Measurements from ENCODE around the gene AQP5. TPM values are rescaled to one million over a fixed set of nuclear protein-coding genes. Genes with fewer than 3 reads are reported as not detected.

Gene AQP5
- total and polyA plus RNA-seq, 2 of the 8 experiments (the other 6 are each of a cell fraction or from before 2014, with no cell fraction given), result 2.5 to 3.2 TPM

DNA sequence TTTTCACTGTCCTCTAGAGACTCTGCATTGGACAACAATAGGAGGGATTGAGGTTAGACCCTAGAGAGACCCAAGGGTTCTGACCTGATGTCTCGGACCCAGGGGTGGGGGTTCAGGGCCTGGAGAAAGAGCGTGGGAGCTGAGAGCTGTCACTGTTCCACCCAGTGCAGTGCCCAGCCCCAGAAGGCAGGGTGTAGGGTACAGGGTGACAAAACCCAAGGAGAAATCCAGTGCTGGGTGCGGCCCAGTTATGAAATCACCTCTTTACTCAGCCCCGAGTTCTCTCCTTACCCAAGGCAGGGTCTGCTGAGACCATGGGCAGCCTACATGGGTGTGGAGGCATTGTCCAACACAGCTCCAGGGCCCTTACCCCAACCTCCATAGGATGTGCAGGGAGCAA lies 8.5 kb upstream of the AQP5 start:
- H3K4ac ChIP-seq (replicated peaks; ENCODE audit: insufficient read length, low read depth, low read length), result no peak overlapping the region
- no peak overlapping the region for H3K4me2 ChIP-seq (ENCODE audit: insufficient read depth in 1 of 2, low read depth in 2 of 2, low read length in 2 of 2)
- no peak overlapping the region for H3K56ac ChIP-seq (replicated peaks; ENCODE audit: insufficient read length, low read depth, low read length)
- peaks cover 0 to 8% (median 4%) of the 10 kb centered on the region in 4 experiments; a peak in 3 of 7 replicates for H3K4me1 ChIP-seq (replicated peaks in 1 of 4; ENCODE audit: control insufficient read depth in 3 of 4, insufficient read depth in 4 of 4, low read length in 3 of 4)
- no peak overlapping the region for H2BK5ac ChIP-seq (ENCODE audit: low read depth, low read length)
- CTCF ChIA-PET (ENCODE audit: partially characterized antibody), result interaction anchor here (0.6 to 7.8 kb wide), 5 partner anchors 10 to 176 kb away, joined by 3 to 86 read pairs (median 5); no protein-coding TSS in a partner anchor
- no peak overlapping the region for H2AFZ ChIP-seq (ENCODE audit: low read length)
- no peak overlapping the region for H3K9ac ChIP-seq (replicated peaks in 1 of 4; ENCODE audit: extremely low read depth in 1 of 4, low read depth in 3 of 4, low read length in 3 of 4)
- H2BK20ac ChIP-seq (ENCODE audit: low read length), result no peak overlapping the region
- no peak overlapping the region for H4K5ac ChIP-seq (ENCODE audit: insufficient read length, low read depth, low read length)
- WGBS, 2 experiments (ENCODE audit: extremely low coverage in 1 of 2, insufficient coverage in 1 of 2, insufficient read length in 1 of 2, insufficient replicate concordance in 2 of 2, low coverage in 1 of 2, low lambda C conversion rate in 2 of 2, missing lambda C conversion rate in 1 of 2), result 95% methylated on average over 4 of the region's 4 CpGs; no CpG with 5 or more reads in 1 of the 2 experiments
- H3K23ac ChIP-seq (ENCODE audit: insufficient read length), result no peak overlapping the region
- H4K91ac ChIP-seq (replicated peaks; ENCODE audit: insufficient read length, low read length), result no peak overlapping the region
- no peak for DNase-seq (ENCODE audit: low read depth in 1 of 2, low spot score in 2 of 2)
- H4K8ac ChIP-seq (ENCODE audit: extremely low read depth, insufficient read depth, low read length), result peak overlapping the region; percentile 20; the same call in 1 of the 2 replicates
- no peak for TF ChIP-seq MAX (IDR thresholded peaks at IDR 0.05)
- no peak for TF ChIP-seq TEAD4 (IDR thresholded peaks at IDR 0.05; ENCODE audit: low read depth, low read length)
- no peak for TF ChIP-seq E2F6 (IDR thresholded peaks at IDR 0.05)
- no peak for TF ChIP-seq RNF2 (IDR thresholded peaks at IDR 0.05; ENCODE audit: borderline replicate concordance, low read depth, low read length, missing control alignments, poor library complexity, severe bottlenecking)
- no peak for TF ChIP-seq TAF1 (IDR thresholded peaks at IDR 0.05; ENCODE audit: low read depth, low read length)
- TF ChIP-seq SP1 (IDR thresholded peaks at IDR 0.05; ENCODE audit: low read depth, low read length), result no peak
- TF ChIP-seq TCF12 (IDR thresholded peaks at IDR 0.05; ENCODE audit: low read depth, low read length), result no peak
- no peak for TF ChIP-seq NRF1 (IDR thresholded peaks at IDR 0.05; ENCODE audit: low read depth, low read length)
- no peak for TF ChIP-seq SUZ12 (IDR thresholded peaks at IDR 0.05; ENCODE audit: low read length)
- TF ChIP-seq ATF3 (IDR thresholded peaks at IDR 0.05; ENCODE audit: insufficient read depth, low read depth, low read length), result no peak
- no peak for TF ChIP-seq SP4 (IDR thresholded peaks at IDR 0.05; ENCODE audit: low read length)
- TF ChIP-seq CREB1 (IDR thresholded peaks at IDR 0.05), result no peak
- no peak overlapping the region for H2BK120ac ChIP-seq (replicated peaks; ENCODE audit: low read depth, low read length)
- 0 out of 2 replicates have a peak overlapping the region, but pooled peaks have one; percentile 88 for H2BK15ac ChIP-seq (ENCODE audit: low read length)
- no peak overlapping the region for H3K27ac ChIP-seq (ENCODE audit: low read depth, low read length)
- no peaks in the 10 kb centered on the region; the same call in 1 of the 2 replicates for H3K23me2 ChIP-seq (ENCODE audit: low read depth, low read length)
- peaks cover 0 to 31% (median 21%) of the 10 kb centered on the region in 4 experiments; a peak in 6 of 7 replicates for H3K27me3 ChIP-seq (replicated peaks in 1 of 4; ENCODE audit: control insufficient read depth in 3 of 4, extremely low read depth in 1 of 4, insufficient read depth in 3 of 4, low read length in 3 of 4)
- H3K79me1 ChIP-seq (ENCODE audit: low read depth, low read length), result no peaks in the 10 kb centered on the region
- H2BK12ac ChIP-seq (ENCODE audit: low read depth, low read length), result no peak overlapping the region
- FAIRE-seq, result no peak
- POLR2A ChIA-PET (ENCODE audit: partially characterized antibody), result no interaction called here
- no peaks in the 10 kb centered on the region for H3K9me3 ChIP-seq (ENCODE audit: insufficient read depth in 2 of 2, low read depth in 1 of 2, low read length in 1 of 2)
- H3K36me3 ChIP-seq (ENCODE audit: control insufficient read depth in 2 of 4, insufficient read depth in 4 of 4, low read length in 3 of 4), result no peaks in the 10 kb centered on the region
- no peak overlapping the region for H3K18ac ChIP-seq (ENCODE audit: extremely low read depth, low read length)
- H3K79me2 ChIP-seq (ENCODE audit: control insufficient read depth in 1 of 2, insufficient read depth in 2 of 2, low read length in 2 of 2), result no peaks in the 10 kb centered on the region
- no peak overlapping the region for H3K14ac ChIP-seq (ENCODE audit: insufficient read length)
- no peak overlapping the region for H2AK5ac ChIP-seq (ENCODE audit: low read depth, low read length)
- no peak overlapping the region for H3K4me3 ChIP-seq (ENCODE audit: extremely low read depth in 1 of 4, insufficient read depth in 2 of 4, low read depth in 3 of 4, low read length in 4 of 4)
- H4K20me1 ChIP-seq (replicated peaks in 1 of 2; ENCODE audit: control insufficient read depth in 1 of 2, insufficient read depth in 2 of 2, low read length in 2 of 2), result no peaks in the 10 kb centered on the region

All from H1 (cell line).